HG03565 (cell line): ENCODE data around the gene UBE2QL1.

Experiments
- ATAC-seq: cut with Tn5 transposase; IDR thresholded peaks from one replicate; pipeline ENCODE4 v1.9.1; 2021; ENCODE audit warnings: mild to moderate bottlenecking, moderate library complexity; ENCODE audit not compliant: unreplicated experiment

Gene UBE2QL1

DNA sequence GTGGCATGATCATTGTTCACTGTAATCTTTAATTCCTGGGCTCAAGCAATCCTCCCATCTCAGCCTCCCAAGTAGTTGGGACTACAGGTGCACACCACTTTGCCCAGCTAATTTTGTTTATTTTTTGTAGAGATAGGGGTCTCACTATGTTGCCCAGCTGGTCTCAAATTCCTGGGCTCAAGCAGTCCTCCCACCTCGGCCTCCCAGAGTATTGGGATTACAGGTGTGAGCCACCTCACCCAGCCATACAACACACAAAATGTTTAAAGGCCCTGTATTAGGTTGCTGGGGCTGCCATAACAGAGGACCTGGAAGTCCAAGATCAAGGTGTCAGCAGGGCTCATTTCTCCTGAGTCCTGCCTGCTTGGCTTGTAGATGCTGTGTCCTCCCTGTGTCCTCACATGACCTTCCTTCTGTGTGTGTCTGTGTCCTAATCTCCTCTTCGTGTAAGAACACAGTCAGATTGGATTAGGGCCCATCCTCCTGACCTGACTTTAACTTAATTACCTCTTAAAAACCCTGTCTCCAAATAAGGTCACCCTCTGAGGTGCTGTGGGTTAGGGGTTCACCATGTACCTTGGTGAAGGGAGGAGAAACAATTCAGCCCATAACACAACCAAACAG lies 5.4 kb downstream of the UBE2QL1 start:
- no peak for ATAC-seq

DNA sequence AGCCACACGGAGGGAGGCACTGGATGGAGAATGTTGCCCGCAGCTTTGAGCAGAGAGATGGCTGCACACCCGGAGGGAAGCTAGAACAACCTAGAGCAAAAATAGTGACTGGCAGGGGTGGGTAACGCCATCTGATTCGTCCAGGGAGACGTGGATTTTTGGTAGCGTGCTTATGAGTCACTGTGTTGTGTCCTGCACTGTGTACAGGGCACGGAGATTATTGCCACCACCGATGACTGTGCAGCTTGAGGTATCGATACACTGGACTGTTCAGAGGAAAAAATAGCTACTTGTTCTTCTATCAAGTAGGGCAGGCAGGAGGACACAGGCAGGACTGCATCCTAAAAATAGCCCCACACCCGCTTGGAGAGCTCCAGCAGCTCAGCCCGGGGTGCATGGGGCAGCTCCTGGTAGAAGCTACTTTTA lies 6.0 kb downstream of the UBE2QL1 start:
- ATAC-seq = no peak

GRCh38 chr5:6455571-6456200 lies 7.0 kb downstream of the UBE2QL1 start:
- no peak for ATAC-seq

DNA sequence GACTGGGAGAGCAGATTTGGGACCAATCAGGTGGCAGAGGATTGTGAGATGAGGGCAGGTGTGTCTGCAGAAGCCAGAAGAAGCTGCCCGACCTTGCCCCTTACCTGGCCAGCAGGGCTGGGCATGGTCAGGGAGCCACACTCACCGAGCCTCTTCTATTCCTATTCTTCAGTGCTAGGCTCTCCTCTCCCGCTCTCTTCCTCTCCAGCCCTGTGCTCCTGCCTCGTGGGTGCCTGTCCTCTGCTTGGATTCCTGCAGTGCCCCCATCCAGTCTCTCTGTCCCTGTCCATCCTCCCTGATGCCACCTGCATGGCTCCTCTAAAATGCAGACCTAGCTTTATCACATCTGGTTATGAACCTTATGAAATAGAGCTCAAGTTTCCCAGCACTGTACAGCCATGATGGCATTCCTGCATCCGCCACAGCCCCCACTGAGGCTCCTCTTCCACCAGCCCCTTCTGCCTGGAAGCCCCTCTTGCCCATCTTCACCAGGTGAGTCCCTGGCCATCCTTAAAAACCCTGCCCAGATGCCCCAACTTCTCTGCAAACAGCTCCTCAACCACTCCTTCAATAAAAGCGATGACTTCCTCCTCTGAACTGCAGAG lies 8.2 kb downstream of the UBE2QL1 start:
- no peak for ATAC-seq

- ATAC-seq = no peak
Measured at GRCh38 chr5:6457592-6457991, 8.9 kb downstream of the UBE2QL1 start.

DNA sequence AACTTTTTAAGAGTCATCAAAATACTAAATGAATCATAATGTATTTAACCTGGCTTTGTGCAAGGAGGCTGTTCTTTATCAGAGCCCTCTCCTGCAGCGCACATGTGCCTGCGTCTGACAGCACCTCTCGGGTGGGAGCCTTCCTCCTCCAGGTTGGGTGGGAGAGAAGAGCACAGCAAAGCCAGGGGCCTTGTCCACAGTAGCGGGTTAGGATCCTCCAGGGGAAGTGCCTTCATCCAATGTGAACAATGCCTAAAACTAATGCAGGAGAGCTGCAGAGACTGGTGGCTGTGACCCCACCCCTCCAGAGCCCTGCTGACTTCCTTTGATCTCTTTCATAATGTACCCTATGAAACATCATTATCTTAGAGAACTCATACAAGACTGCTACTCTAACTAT lies 10.2 kb downstream of the UBE2QL1 start:
- no peak for ATAC-seq

DNA sequence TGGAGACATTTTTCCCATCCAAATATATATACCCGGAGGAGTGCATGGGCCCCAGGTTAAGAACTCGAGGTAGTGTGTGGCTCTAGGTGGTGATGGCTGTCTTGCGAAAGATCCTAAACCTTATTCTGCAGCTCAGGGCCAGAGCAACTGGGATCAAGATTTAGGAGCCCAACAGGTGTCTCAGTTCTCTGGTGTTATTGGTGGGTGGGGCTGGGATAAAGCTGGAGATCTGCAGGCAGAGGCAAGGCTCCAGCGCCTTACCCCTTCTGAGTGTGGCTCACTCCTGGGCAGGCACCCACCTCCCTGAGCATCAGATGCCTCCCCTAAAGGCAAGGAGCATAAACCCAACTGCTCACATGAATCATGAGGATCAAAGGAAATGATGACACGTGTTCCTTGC lies 11.2 kb downstream of the UBE2QL1 start:
- no peak for ATAC-seq

- ATAC-seq = no peak
Measured at GRCh38 chr5:6461006-6461405, 12.3 kb downstream of the UBE2QL1 start.

DNA sequence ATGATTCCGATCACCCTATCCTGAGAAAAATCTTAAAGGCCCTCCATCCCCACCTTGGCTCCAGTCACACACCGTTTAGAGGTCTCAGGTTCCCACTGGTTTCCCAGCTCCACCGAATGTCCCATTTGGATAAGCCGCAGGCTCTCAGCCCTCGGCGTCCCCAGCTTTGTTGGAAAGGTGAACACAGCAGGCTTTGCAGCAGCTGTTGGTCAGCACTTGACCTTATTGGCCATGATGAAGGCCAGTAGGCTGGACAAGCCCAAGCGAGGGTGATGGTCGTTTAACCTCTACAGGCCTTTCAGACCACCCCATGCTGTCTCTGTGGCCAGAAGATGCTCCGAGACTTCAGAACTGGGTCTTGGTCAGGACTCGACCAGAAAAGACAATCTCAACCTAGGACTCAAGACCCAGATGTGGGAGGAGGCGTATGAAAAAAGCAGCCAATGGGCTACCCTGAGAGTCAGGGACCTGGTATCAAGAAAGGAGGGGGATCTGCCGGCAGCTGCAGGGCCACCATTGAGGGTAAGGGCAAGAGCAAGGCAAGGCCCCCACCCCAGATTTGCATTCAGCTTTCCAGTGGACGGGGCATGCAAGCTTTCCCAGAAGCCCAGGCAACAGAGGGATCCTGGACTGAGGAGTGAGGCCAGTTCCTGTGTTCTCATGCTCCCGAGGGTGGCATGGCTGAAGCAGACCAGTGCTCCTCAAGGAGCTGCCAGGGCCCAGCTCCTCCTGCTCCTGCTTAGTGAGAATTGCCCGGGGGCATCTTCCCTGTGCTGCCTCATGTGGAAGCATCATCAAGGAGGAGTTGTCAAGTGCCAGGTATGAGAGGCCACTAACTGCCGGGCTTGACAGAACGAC lies 13.4 kb downstream of the UBE2QL1 start:
- ATAC-seq = no peak

GRCh38 chr5:6462671-6463070 lies 14.0 kb downstream of the UBE2QL1 start:
- no peak for ATAC-seq

DNA sequence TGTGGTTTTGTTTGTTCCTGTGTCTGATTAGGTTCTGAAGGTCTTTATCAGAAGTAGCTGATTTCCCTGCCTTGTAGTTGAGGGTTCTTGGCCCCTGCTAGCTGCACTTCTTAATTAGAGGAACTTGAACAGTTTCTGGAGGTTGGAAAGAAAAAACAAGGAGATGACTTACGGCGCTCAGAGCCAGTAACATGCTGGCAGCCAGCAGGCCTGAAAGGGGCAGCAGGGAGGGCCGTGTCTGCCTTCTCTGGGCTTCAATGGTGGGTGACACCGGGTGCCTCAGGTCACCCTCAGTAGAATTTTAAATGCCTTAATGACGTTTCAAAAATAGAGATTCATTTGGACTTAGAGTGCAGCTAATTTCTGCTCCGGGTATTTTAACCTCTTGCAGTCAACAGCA lies 15.8 kb downstream of the UBE2QL1 start:
- no peak for ATAC-seq

DNA sequence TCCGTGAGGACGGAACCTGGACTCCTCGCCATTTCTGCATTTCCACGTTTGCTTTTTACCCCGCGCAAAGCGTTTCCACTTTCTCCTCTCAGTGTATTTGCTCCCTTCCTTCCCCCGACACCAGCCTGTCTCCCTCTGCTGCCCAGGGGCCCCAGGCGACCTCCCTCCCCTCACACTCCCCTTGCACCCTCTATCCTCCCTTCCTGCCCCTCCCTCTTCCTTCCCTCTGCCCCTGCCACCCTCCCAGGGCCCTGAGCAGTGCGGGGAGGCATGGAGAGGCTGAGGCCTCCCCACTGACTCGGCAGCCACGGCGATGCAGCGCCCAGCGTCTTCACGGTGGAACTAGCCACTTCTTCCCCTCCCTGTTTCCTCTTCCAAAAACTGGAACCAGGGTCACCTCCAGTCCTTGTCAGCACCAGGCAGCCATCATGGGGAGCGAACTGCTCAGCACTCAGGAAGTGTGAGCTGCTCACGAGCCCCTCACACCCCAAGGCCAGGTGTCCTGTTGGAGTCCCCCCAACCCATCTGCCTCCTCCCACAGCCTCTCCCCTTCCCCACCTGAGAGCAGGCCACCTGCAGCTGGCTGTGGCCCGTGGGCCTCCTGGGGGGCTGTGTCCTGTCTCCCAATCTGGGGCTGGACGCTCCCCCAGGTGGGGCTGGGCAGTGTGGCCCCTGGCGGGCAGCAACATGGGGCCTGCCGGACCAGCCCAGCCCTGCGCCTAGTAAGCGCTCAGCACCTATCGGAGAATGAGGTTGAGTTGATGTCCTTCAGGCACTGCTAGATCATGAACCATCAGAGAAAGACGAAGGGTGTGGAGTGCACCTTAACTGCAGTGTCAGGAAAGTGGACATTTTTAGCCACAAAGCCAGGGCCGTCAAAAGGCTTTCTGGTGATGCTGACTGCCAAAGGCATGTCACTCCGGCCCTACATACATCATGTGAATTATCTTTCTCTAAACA lies 17.5 kb downstream of the UBE2QL1 start:
- no peak for ATAC-seq

DNA sequence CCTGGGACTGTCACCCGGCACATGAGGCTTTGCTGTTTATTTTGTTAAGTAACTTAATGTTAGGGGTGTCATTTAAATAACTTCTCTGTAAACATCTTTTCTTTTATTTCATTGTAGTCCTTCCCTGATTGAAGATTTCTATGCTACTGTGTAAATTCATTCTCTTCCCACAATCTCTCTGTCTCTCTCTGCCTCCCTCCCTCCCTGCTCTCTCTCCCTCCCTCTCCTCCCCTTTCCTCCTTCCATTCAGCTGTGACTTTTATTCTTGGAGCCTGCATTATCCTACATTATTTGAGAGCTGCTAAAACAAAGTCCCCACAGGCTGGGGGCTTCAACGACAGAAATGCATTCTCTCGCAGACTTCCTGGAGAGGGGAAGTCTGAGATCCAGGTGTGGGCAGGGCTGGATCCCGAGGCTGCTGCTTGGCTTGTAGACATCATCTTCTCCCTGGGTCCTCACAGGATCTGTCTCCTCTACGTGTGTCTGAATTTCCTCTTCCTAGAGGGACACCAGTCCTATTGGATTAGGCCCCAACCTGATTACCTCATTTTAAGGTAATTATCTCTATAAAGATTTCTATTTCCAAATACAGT lies 18.4 kb downstream of the UBE2QL1 start:
- ATAC-seq = no peak

- ATAC-seq = no peak
Measured at GRCh38 chr5:6467591-6467990, 18.9 kb downstream of the UBE2QL1 start.

DNA sequence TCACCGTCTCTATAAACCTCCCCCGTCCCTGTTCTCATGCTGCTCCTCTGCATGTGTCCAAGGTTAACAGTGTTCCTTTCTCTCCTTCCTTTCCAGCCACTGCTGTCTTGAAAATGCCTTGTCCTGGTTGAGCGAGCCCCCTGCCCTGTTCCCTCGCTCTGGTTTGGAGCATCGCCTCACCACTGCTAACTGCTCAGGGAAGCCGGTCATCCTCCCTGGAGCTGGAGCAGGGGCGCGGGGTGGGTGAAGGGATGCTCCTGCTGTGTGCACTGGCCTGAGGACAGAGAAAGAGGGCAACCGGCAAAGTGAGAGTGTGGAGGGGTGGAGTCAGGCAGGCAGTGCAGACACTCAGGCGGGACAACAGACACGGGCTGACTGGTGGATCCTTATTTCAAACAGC lies 19.4 kb downstream of the UBE2QL1 start:
- ATAC-seq = no peak

GRCh38 chr5:6468870-6469269 lies 20.2 kb downstream of the UBE2QL1 start:
- ATAC-seq = no peak

GRCh38 chr5:6469836-6470235 lies 21.2 kb downstream of the UBE2QL1 start:
- no peak for ATAC-seq

DNA sequence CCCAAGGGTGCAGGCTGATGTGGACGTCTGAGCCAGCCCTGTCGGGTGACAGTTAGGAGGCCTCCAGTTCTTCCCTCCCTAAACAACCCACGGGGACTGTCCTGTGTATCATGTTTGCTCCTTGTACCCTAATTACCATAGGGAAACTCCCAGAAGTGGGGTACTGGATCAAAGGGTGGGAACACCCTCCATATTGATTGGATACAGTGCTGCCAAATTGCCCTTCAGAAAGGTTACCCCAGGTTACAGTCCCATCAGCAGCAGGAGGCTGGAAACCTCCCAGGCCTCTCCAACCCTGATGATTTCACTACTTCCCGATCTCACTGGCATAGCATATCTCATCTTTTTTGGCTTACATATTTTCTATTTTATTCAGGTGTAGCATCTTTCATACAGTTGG lies 22.0 kb downstream of the UBE2QL1 start:
- no peak for ATAC-seq

- ATAC-seq = no peak
Measured at GRCh38 chr5:6471252-6471651, 22.6 kb downstream of the UBE2QL1 start.

DNA sequence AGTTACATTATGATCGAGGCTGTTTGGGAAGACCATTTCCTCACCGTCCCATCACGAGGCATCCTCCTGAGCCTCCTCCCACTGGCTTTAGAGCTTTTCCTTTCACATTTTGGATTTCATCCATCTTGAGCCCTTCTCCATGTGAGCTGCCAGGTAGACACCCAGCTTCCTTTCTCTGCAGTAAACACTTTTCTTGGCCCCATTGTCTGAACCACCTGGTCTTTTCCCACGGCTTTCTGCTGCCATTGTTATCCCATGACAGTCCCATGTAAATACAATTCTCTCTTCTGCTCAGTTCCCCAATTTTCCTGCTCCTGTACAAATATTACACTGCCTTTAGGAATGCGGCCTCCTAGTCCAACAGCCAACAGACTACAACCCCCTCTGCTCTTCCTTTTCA lies 24.1 kb downstream of the UBE2QL1 start:
- ATAC-seq = no peak
